HG03039 (cell line): ENCODE measurements around the gene ACOX2.

Source experiments
- ATAC-seq: cut with Tn5 transposase; IDR thresholded peaks from one replicate; pipeline ENCODE4 v1.9.1; 2021; ENCODE audit warnings: mild to moderate bottlenecking, moderate library complexity; ENCODE audit not compliant: unreplicated experiment

Gene ACOX2

GRCh38 chr3:58567251-58567515 is 30.2 kb upstream of the ACOX2 start:
- no peak for ATAC-seq

GRCh38 chr3:58566398-58567250 is 29.6 kb upstream of the ACOX2 start:
- ATAC-seq = no peak

GRCh38 chr3:58565621-58566397 is 28.8 kb upstream of the ACOX2 start:
- ATAC-seq = no peak

GRCh38 chr3:58564456-58565160 is 27.6 kb upstream of the ACOX2 start:
- no peak for ATAC-seq

GRCh38 chr3:58564054-58564453 is 27.1 kb upstream of the ACOX2 start:
- ATAC-seq = no peak

GRCh38 chr3:58563386-58564035 is 26.5 kb upstream of the ACOX2 start:
- ATAC-seq = no peak

- ATAC-seq = no peak
Measured at GRCh38 chr3:58562498-58562897, 25.5 kb upstream of the ACOX2 start.

- no peak for ATAC-seq
Measured at GRCh38 chr3:58560771-58561311, 23.9 kb upstream of the ACOX2 start.

GRCh38 chr3:58559586-58559985 is 22.6 kb upstream of the ACOX2 start:
- no peak for ATAC-seq

- ATAC-seq = no peak
Measured at GRCh38 chr3:58557491-58557890, 20.5 kb upstream of the ACOX2 start.

GRCh38 chr3:58556761-58557221 is 19.8 kb upstream of the ACOX2 start:
- no peak for ATAC-seq

GRCh38 chr3:58556001-58556400 is 19.0 kb upstream of the ACOX2 start:
- no peak for ATAC-seq

- no peak for ATAC-seq
Measured at GRCh38 chr3:58555203-58555602, 18.2 kb upstream of the ACOX2 start.

GRCh38 chr3:58553003-58553402 is 16.0 kb upstream of the ACOX2 start:
- no peak for ATAC-seq

- ATAC-seq = no peak
Measured at GRCh38 chr3:58551636-58552180, 14.7 kb upstream of the ACOX2 start.

GRCh38 chr3:58544541-58544940 is 7.6 kb upstream of the ACOX2 start:
- no peak for ATAC-seq

- ATAC-seq = no peak
Measured at GRCh38 chr3:58540176-58540858, 3.3 kb upstream of the ACOX2 start.

- no peak for ATAC-seq
Measured at GRCh38 chr3:58539626-58540025, 2.6 kb upstream of the ACOX2 start.

- no peak for ATAC-seq
Measured at GRCh38 chr3:58537412-58538301, 667 bp upstream of the ACOX2 start.
